NCI-H748 (cell line): ENCODE data around the gene LRP1.

ENCODE experiments used
- DNase-seq: peaks from one replicate; lab custom pipeline; 2025; ENCODE audit not compliant: unreplicated experiment; lab: John Stamatoyannopoulos, UW

LRP1 gene

GRCh38 chr12:57170927-57171326 is 42.6 kb downstream of the LRP1 start:
- DNase-seq: no peak

DNA sequence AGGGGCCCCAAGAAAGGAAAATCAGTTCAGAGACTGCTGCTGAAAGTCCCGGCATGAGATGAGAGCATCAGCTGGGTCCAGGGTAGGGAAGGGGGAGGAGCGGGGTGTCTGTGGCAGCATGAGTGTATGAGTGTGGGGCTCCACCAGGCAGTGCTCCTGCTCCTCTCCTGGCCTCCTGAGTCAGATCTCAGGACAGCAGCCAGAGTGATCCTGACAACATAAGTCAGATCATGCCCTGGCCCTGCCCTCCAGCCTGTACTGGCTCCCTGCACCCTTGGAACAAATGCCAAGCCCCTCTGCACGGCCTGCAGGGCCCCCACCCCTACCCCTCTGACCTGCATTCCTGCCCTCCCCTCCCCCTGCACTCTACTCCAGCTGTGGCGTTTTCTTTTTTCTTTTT is 43.4 kb downstream of the LRP1 start:
- DNase-seq: no peak

DNA sequence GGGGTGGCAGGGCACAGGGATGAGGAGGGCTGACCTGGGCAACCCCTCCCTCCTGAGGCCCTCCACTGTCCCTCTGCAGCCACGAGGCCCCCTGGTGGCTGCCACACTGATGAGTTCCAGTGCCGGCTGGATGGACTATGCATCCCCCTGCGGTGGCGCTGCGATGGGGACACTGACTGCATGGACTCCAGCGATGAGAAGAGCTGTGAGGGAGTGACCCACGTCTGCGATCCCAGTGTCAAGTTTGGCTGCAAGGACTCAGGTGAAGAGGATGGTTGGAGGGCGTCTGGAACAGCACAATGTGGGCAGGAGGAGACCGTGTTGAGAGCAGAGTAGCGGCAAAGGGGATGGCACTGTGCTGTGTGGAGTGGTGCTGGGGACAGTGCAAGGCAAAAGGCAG is 44.8 kb downstream of the LRP1 start:
- DNase-seq: no peak

GRCh38 chr12:57173683-57174082 is 45.4 kb downstream of the LRP1 start:
- no peak for DNase-seq

DNA sequence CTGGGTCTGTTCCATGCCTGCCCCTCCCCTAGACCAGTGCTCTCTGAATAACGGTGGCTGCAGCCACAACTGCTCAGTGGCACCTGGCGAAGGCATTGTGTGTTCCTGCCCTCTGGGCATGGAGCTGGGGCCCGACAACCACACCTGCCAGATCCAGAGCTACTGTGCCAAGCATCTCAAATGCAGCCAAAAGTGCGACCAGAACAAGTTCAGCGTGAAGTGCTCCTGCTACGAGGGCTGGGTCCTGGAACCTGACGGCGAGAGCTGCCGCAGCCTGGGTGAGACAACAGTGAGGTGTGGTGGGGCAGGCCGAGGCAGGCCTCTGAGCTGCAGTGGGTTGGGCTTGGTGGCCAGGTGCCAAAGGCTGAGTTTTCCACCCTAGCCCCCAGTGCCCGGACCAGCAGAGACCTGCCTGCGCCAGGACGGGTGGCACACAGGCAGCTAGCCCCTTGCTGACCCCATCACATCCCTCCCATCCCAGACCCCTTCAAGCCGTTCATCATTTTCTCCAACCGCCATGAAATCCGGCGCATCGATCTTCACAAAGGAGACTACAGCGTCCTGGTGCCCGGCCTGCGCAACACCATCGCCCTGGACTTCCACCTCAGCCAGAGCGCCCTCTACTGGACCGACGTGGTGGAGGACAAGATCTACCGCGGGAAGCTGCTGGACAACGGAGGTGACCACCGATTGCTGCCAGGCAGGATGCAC is 47.3 kb downstream of the LRP1 start:
- DNase-seq: peak; percentile 92

DNA sequence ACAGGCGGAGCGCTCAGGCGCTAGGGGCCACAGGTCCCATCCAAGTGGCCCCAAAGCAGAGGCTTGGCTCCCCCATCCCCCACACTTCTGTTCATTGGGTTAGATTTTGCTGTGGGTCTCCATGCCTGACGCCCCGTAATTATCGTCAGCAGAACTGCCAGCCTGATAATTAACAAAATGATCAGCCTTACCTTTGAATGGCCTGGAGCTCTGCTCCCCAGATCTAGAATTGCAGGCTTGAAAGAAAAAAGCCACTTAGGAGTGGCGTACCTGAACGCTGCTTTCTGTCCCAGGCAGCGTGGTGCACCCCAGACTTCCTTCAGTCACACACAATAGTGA is 47.8 kb downstream of the LRP1 start:
- no peak for DNase-seq

- DNase-seq: no peak
Observed at GRCh38 chr12:57176846-57177245, 48.6 kb downstream of the LRP1 start.

GRCh38 chr12:57177354-57177753 is 49.1 kb downstream of the LRP1 start:
- no peak for DNase-seq

GRCh38 chr12:57178213-57178612 is 49.9 kb downstream of the LRP1 start:
- no peak for DNase-seq

DNA sequence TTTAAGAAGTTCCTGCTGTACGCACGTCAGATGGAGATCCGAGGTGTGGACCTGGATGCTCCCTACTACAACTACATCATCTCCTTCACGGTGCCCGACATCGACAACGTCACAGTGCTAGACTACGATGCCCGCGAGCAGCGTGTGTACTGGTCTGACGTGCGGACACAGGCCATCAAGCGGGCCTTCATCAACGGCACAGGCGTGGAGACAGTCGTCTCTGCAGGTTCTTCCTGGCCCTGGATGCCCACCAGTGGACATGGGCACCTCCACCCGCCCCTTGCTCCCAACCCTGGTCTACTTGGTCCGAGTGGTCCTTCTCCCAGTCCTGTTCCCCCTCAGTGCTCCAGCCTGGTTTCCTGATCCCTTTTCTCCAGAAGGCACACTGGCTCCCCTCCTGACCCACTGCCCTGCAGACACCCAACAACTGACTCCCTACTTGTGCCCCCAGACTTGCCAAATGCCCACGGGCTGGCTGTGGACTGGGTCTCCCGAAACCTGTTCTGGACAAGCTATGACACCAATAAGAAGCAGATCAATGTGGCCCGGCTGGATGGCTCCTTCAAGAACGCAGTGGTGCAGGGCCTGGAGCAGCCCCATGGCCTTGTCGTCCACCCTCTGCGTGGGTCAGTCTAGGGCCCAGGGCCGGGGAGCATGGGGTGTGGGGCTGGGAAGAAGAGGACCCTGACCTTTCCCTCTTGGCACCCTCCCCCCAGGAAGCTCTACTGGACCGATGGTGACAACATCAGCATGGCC is 51.2 kb downstream of the LRP1 start:
- no peak for DNase-seq

GRCh38 chr12:57180321-57180989 is 52.2 kb downstream of the LRP1 start:
- no peak for DNase-seq

DNA sequence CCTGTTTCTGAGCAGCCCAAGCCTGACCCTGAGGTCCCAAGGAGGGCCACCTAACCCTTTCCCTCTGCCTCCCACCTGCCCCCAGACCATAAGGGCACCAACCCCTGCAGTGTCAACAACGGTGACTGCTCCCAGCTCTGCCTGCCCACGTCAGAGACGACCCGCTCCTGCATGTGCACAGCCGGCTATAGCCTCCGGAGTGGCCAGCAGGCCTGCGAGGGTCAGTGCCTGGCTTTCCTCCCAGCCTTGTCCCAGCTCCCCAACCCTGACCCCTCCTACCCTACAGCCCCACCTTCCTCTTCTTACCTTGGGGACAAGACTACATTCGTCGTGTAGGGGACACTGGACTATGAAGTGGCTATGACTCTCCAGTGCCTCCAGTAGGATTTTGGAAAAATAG is 52.8 kb downstream of the LRP1 start:
- no peak for DNase-seq

GRCh38 chr12:57181561-57182155 is 53.4 kb downstream of the LRP1 start:
- no peak for DNase-seq

DNA sequence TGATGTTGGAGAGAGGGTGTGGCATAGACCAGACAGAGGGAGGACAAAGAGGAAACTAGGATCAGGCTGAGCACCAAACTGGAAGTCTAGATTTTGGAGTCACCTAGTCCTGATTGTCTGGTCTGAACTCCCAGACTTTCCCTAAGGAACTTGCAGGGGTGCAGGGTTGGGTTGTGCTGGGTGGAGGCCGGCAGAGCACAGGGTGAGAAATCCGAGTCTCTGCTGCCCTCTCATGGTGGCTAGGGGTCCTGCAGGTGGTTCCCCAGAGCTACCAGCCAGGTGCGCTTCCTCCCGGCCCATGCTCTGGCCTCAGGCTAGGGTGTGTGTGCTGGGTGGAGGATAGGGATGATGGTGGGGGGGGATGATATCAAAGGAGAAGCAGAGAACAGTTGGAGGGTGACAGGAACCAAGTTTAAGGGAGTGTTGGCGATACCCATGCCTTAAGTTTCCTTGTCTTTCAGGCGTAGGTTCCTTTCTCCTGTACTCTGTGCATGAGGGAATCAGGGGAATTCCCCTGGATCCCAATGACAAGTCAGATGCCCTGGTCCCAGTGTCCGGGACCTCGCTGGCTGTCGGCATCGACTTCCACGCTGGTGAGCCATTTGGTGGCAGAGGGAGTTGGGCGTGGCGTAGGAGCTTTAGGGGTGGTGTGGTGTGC is 54.8 kb downstream of the LRP1 start:
- peak; percentile 66 for DNase-seq

DNA sequence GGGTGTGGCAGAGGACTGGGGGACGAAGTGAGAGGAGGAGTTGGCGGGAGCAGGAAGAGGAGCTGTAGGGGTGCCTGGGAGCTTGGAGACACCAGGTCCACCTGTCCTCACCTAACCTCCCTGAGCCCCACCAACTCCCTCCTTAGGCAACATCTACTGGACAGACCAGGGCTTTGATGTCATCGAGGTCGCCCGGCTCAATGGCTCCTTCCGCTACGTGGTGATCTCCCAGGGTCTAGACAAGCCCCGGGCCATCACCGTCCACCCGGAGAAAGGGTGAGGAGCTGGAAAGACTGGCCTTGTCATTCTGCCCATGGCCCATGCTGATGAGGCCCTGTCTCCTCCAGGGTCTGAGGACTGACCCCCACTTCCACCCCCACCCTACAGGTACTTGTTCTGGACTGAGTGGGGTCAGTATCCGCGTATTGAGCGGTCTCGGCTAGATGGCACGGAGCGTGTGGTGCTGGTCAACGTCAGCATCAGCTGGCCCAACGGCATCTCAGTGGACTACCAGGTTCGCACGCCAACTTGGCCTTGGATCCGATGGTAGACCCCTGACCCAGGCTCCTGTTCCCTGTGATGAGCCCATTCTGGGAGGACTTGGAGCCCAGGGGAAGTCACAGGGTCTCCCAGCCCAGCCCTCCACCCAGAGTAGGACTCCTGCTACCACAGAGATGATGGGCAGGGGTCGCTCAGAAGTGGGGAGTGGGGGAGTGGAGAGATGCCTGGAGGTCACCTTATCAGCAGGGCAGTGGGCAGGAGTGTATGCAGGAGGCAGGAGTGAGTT is 55.8 kb downstream of the LRP1 start:
- DNase-seq: no peak

GRCh38 chr12:57185403-57185802 is 57.1 kb downstream of the LRP1 start:
- no peak for DNase-seq

DNA sequence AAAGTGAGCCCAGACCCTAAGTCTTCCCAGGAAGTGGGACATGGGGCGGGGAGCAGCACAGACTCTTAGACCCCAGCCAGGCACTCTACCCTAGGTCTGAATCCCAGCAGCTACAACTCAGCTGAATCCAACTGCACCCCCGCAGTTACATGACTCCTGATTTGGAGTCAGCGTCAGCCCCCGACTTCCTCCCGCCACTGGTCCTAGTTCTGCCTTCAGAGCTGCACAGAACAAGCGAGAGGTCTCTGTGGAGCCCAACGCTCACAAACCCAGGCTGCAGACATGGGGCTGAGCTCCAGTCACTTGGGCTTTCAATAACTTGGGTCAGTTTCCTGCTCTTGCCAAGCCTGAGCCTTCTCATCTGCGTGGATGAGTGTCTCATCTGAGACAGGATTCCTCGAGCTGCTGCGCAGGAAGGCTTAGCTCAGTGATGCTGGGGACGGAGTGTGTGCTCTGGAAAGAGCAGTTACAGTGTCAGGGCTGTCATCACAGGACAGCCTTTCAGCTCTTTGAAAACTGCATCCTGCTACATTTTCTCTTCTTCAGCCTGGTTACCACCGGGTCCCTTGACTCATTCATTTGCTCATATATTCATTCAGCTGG is 57.7 kb downstream of the LRP1 start:
- no peak for DNase-seq

DNA sequence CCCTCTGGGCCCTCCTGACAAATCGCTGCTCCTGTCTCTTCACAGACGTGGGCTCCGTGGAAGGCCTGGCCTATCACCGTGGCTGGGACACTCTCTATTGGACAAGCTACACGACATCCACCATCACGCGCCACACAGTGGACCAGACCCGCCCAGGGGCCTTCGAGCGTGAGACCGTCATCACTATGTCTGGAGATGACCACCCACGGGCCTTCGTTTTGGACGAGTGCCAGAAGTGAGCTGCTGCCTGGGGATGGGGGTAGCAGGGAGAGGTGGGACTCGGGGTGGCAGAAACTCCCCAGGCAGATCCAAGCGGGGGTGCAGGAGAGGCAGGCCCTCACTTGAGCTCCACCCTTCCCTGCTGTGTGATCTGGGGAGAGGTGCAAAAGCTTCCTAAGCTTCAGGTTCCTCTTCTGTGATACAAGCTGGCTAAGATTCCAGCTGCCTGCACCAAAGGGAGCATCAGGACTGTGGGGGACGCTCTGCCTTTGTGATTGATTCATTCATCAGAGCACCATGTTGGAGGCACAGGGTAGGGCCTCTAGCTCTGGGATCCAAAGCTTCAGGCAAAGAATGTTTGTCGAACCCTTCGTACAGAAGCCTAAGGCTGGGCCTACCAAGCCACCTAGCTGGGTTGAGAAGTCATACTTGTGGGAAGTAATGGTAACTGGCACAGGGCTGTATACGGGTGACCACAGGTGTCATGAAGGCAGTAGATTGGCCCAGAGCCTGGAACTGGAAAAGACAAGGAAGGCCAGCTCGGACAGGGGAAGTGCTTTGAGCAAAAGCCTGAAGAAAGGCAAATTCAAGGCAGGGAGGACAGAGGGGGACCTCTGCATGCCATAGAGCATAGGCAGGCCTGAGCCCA is 59.2 kb downstream of the LRP1 start:
- DNase-seq: no peak

DNA sequence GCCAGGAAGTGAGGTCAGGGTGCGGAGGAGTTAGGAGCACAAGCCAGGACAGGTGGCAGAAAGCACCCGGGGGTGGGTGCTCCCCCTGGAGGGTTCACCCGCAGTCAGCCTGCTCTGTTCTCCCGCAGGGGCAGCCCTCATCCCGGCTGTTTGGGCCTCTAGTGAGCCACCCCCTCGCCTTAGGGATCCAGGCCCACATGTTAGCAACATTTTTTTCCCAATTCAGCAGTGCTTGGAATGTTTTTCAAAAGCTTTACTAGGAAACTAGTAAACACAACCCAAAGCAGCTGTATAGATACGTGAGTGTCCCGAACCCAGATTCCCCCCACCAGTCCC is 59.8 kb downstream of the LRP1 start:
- DNase-seq: no peak
